ENCODE results near the gene MOG.
A peak's percentile ranks its signal among the peaks of the same experiment; 100 is the strongest.

MOG gene

DNA sequence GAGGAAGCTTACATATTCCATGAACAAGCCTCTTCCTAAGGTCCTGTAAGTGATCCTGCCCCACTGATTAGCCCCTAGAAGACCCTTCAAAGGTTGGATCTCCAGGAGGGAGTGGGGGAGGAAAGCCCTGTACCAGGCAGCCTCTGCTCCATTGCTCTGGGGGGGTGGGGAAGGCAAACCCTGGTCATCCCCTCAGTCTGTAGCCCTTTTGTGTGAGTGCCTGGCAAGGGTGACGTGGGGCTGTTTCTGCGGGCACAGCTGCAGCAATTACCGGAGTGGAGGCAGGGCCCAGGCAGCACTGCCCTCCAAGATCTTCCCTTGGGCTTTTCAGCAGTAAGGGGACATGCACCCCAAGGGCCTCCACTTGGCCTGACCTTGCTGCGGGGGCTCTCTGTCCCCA, at the start of gene MOG:
Gene MOG (plus strand): TSS at position 295 of the 400 bp plus-strand sequence. CDS start 118 bp downstream, outside the sequence.
- no peak for DNase-seq (ENCODE audit: low read depth in 4 of 4, low spot score in 1 of 4)

DNA sequence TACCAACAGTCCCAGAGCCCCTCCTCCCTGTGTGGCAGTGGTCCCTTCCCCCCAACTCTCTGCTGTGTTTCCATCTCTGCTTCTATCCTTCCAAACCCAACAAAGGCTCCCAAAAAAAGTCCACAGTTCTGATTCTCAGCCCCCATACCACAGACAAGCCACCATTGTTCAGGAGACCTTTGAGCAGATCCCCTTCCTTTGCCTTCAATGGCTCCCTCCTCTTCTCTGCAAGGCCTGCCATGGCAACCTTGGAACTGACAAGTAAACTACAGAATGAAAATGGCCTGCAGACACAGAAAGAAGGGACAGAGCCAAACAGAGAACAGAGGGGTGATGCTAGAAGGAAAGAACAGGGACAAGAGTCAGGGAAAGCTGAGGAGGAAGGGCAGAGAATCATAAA, 48.8 kb upstream of the MOG start:
- DNase-seq (ENCODE audit: low read depth in 4 of 4, low spot score in 1 of 4), result no peak

DNA sequence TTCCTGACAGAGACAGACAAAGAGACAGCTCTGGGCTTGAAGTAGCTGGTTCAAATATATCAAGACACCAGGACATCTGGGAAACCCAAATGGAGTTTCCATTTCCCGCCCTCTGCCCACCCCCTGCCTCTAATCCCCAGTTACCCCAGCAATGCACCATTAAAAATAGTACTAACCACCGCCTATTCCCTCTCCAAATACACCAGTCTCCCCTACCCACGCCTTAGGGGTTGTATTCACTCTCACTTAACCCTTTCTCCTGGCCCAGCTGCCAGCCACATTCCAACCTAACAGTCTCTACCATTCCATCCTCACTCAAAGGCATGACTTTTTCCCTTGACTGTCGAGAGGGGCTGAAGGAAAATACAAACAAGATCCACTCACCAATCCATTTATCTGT, 46.4 kb upstream of the MOG start:
- DNase-seq (ENCODE audit: low read depth in 4 of 4, low spot score in 1 of 4), result no peak

DNA sequence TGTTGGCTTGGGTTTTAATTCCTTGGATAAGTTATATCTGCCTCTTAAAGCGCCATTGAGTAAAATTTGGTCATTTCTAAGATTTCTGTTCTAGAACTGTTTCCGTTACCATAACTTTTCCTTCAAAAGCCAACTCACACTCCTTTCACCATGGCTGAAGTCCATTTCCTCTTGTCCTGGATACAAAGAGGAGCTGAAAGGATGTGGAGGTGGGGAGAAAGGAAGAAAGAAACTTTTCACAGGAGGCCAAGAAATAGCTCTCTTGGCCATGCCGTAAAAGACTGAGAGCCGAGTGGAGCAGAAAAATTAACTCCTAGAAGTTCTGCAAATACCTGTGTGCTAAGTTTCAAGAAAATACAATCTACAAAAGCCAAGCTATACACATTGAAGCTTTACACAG, 45.5 kb upstream of the MOG start:
- no peak for DNase-seq (ENCODE audit: low read depth in 4 of 4, low spot score in 1 of 4)

DNA sequence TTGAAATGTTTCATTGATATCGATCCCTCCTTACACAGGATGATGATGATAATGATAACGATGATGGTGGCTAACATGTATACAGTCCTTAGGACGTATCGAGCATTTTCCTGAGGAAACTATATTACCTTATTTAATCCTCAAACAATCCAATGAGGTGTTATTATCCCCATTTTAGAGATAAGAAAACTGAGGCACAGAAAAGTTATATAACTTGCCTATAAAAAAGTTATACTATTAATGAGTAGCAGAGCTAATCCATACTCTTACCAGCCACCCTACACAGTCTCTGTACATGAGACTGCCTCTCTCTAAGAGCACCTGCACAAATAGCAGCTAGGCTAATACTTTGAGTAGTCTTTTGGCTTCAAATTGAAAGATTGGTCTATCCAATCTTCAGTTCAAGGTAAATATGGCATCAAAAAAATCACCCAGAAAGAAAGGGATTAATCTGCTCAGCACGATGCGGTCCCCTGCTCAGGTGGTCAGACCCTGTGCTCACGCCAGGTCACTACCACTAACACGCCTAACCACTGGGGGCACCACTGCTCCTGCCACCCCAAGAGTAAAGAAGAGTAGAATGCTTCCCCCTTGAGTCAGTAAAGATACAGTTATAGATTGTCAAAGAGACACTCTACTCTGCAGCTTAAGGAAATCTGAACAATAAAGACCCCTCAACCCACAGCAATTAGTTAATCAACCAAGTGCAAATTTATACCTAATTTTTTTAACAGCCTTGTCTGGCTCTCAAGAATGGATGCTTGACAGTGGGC, 38.9 kb upstream of the MOG start:
- no peak for DNase-seq (ENCODE audit: low read depth in 4 of 4, low spot score in 1 of 4)

DNA sequence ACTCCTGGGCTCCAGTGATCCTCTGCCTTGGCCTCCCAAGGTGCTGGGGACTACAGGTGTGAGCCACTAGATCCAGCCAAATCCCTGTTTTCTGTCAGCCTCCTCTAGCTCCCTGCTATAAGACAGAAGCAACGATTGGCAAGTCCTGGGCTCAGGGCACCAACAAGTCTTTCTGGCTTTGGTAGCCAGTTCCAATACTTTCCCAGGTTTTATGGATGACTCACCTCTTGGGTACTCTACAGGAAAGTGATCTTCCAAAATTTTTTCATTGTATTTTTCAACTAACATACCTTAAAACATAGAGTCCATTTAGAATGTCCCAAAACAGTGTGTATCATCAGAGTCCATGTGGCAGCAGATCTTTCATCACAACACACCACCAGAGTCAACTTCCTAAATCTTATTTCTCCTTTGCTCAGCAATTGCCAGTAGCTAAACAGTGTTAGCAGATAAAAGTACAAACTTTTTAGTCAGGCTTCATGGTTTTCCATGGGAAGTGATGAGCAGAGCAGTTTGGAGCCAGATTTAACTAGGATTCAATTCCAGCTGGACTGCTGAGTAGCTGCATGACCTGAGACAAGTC, 37.2 kb upstream of the MOG start:
- DNase-seq (ENCODE audit: low read depth in 4 of 4, low spot score in 1 of 4), result no peak

DNA sequence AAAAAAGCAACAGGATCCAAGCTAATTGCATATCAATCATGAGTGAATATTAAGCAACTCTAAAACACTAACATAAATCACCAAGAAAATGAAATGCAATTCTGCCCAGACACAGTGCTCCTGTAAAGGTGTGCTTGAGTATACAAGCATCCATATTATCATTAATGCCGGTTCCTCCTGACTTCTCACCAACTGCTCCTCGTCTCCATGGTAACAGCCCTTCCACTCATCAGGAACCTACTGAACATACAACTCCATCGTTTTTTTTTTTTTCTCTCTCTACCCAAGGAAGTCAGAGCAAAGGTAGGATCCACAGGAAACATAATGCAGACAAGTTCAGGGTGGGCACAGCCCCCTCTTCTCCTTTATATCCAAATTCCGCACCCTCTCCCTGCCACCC, 36.3 kb upstream of the MOG start:
- DNase-seq (ENCODE audit: low read depth in 4 of 4, low spot score in 1 of 4), result no peak

DNA sequence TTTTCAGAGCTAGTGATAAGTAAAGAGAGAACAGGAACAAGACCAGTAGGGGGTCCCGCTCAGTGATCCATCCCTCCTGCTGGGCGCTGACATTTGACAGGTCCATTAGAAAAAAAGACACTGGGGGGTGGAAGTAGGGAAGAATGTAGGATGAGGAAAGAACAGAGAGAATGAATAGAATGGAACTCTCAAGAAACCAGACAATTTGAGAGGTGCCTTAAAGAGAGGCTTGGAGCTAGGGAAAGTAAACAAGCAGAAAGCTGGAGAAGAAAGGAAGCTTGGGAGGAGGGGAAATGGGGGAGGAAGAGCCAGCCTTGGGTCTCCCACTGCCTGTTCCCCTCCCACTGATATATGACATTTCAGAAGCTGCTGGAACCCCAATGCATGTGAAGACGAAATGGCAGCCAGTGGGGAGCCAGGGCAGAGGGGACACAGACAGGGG, 32.4 kb upstream of the MOG start:
- DNase-seq (ENCODE audit: low read depth in 4 of 4, low spot score in 1 of 4), result no peak

DNA sequence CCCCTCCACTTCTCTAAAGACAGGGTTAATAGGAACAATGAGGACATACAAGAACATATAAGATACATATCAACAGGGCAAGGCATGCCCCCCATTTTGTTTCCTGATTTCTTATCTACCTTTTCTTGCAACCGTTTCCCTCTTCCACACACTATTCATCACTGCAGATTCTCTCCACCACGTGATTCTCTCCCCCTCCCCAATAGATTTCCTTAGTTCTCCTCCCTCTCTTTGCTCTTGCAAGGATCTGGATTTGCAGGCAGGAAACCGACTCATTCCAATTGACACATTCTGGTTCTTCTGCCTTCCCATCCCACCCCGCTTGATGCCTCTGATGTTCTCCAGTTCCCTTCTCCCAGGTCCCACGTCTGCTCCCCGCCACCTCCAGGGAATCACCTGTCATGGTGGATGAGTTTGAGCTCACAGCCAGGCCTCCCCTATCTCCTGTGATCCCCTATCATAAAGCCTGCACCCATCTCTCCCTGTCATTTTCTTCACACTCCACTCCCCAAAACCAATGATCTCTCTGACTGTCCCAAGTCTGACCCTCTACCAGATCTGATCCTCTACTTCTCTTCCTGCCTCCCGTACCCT, 31.5 kb upstream of the MOG start:
- no peak for DNase-seq (ENCODE audit: low read depth in 4 of 4, low spot score in 1 of 4)

DNA sequence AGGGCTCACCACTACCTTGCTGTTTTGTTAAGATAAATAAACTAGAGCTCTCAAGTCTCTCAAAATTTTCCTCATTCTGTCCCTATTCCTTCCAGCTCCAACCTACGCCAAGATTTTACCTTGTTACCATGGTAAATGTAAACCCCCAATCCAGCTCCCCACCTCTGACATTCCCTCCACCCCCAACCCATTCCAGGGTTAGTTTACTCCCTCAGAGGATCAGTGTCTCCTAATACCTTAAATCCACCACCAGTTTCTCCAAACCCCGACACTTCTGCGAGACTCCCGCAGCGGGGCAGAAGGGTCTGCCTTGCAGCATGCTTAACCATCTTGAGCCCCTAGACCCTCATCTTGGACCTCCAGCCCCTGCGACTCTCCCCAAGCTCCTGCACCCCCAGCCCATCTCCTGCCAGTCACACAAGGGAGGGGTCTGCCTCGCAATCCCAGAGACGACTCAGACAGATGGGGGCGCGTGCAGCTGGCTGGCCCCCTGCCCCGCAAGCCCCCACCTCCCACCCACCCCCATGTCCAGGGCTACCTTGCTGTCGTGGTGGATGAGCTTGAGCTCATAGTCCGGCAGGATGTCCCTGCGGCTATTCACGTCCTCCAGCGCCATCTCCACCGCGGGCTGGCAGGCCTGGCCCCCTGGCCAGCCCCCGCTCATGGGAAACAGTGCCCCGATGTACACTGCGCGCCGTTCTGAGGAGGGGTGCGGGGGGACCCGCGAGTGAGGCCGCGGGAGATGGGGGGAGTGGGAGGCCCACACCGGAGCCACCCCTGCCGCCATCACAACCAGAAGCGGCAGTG, 29.7 kb upstream of the MOG start:
- no peak for DNase-seq (ENCODE audit: low read depth in 4 of 4, low spot score in 1 of 4)

DNA sequence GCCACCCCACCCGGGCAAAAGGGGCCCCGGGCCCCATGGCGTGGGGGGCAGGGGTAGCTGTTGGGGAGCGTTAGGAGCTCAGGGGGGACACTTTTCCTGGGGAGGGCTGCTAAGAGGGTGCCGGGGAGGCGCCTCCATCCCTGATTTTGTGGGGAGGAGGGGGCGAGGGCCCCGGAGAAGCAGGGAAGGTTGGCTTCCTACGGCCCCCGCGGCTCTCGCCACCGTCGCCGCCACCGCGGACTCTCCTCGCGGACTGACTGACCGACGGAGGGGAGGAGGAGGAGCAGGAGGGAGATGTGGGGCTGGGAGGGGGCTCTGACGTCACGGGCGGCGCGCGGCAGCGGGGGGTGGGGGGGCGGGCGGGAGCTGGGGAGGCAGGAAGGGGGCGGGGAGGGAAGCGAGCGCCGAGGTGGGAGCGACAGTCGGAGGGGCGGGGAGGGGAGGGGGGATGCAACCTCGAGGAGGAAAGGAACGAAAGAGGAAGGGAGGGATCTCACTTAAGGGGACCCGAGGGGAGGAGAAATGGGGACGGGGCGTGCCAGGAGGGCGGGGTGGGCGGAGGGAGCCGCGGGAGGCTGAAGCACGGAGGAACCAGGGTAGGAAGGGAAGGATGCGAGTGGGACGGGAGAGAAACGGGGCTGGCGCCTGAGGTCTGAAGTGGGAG, 29.0 kb upstream of the MOG start:
- peak in 3 of 4 experiments; percentile 26 to 36 (median 34) for DNase-seq (ENCODE audit: low read depth in 4 of 4, low spot score in 1 of 4)

DNA sequence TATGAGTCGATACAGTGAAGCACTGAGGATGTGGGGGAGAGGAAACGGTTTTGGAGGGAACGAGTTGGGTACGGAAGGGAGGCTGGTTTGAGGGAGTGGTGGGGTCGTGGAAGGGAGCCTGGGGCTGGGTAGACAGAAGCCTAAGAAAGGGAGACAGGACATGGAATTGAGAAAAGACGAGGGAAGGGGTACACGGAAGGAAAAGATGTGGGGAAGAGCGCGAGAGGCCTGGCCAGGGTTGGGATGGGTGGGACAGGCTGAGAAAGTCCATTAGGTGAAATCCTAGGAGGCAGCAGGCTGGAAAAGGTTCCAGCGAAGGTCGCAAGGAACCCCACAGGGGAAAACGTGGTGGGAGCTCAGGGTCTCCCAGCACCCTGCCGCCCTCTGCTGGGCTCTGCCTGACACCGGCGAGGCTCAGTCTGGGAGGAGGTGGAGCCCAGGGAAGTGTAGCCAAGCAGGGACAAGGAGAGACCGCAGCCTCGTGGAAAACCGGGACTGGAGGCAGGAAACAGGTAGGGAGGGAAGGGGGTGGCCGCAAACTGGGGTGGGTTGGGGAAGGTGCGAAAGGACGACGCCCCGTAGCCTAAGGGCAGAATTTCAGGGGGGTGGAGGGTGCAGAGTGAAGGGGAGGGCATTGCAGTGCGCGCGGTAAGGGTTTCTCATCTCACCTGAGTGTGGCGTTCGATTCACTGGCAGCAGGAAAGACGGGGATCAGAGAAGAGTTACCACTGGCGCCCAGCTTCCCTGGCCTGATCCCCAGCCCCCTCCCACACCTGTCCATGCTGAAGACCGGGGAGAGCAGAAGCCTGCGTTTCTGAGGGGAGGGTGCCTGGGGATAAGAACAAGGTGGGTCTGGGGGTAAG, 28.2 kb upstream of the MOG start:
- DNase-seq (ENCODE audit: low read depth in 4 of 4, low spot score in 1 of 4), result peak in 3 of 4 experiments; percentile 40 to 55 (median 43)

DNA sequence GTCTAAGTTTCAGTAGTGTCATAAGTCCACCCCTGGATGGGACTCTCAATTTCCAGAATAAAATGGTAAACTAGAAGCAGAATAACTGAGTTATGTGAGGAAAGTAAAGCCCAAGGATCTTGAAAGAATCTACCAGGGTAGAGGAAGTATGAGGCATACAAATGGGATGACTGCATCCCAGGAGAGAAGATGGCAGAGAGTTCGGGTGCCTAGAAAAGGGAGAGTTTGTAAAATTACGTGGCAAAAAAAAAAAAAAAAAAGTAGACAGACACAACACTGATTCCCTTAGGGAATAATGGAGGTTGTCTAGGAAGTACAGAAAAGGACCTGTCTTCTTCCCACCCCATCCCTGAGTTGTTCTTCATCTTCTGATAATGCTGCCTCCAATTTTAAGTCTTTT, 27.3 kb upstream of the MOG start:
- no peak for DNase-seq (ENCODE audit: low read depth in 4 of 4, low spot score in 1 of 4)

DNA sequence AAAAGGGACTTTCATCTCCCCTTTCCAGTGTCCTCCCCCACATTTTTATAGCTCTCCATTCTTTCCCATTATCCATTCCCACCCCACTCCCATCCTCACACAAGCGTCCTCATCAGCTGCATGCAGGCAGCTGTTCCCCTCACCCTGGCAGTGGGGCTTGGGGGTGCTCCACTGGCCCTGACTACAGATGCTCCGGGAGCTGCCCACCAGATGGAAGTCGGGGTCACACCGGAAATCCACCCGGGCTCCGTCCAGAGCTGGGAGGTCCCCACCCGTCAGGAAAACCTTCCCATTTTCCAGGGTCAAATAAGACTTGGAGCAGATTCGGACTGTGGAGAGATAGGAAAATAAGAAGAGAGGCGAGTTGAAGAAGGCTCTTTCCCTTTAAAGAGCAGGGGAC, 26.6 kb upstream of the MOG start:
- no peak for DNase-seq (ENCODE audit: low read depth in 4 of 4, low spot score in 1 of 4)

DNA sequence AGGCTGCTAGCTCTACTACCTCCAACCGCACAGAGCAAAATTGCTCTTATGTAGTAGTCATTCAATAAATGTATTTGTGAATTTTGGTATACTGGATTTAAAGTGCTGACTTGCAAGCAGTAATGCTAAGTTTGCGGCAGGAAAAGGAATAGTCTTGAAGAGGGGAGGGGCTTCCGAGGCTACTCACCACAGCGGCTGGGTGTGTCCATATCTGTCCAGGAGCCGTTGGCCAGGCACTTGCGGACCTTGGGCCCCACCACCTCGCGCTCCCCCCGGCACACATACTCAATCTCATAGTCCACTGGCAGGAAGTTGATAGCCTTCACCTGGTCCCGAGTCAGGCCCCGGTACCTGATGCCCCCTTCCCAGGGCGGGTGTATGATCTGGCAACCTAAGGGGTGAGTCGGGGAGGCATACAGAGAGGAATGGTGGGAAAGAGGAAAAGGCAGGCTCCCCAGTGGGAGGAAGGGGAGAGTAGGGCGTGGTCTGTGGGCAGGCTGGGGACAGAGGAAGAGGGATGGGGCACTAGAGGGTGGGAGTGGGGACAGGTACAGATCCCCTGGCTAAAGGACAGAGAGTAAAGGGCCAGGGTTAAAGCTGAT, 25.6 kb upstream of the MOG start:
- no peak for DNase-seq (ENCODE audit: low read depth in 4 of 4, low spot score in 1 of 4)

DNA sequence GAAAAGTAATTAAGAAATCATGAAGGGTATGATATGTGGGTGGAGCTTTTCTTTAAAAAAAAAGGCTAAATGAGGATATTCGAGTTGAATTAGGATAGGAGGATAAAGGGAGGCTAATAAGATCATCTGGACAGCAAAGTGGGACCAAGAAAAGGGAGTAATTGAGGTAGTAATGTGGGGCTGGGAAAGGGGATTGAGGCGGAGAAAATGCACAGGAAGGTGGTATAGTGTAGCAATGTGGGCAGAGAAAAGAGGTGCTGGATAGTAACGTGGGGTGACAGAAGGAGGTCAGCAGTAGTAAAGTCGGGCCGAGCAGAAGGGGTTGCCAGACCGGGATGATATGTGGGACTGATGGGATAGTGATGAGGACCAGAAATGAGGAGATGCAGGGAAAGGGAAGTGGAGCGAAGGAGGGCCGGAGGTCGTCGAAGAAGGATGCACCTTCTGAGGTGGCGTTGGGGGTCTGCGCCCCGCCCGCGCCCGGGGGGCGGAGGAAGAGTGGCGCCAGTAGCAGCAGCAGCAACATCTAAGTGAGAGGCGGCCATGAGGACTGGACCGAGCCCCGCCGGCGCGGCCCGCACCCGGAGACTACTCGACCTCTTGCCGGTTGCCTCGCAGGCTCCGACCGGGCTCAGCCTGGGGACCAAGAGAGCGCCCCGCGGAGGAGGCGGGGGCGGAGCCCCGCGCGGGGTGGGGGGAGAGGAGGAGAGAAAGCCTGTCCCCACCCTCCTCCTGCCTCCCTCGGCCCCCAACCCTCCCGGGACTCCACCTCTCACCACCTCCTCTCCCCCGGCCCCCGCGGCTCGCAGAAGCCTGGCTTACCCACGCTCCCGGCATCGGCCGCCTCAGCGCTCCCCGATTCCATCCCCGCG, 24.8 kb upstream of the MOG start:
- peak in 2 of 4 experiments; percentile 27 to 50 for DNase-seq (ENCODE audit: low read depth in 4 of 4, low spot score in 1 of 4)

DNA sequence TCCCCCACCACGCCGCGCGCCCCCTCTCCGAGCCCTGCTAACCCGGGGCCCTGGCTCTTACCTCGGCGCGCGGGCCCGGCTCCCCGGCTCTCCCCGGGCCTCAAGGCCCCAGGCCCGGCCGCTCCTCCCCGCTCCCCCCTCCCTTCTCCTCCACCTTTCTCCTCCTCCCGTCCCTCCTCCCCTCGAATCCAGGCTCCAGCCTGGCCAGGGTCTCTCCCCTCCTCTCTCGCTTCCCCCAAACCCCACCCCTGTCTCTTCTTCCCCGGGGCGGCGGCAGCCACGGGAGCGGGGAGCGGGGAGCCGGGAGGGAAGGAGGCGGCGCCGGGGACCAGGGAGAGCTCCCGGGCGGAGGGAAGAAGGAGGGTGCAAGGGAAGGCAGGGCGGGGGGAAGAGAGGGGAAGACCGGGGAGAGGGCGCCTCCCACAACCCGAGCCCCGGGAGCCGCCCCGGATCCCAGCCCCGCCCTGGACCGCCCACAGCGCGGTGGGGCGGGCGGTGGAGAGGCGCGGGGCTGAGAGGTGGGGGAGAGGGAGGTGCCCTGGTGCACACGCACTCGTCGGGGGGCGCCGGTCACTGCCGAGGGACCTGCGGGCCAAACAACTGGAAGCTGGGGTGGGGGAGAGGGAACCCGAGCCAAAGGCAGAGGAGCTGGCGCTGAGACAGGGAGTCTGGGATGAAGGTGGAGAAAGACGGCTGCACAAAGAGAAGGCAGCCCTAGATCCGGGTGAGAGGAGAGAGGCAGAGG, 23.9 kb upstream of the MOG start, which contains the start of gene GABBR1:
Gene GABBR1 (minus strand): TSS at position 395 of the 745 bp plus-strand sequence. CDS start 798 bp downstream, outside the sequence.
- DNase-seq (ENCODE audit: low read depth in 4 of 4, low spot score in 1 of 4), result peak in 3 of 4 experiments; percentile 49 to 71 (median 51)

DNA sequence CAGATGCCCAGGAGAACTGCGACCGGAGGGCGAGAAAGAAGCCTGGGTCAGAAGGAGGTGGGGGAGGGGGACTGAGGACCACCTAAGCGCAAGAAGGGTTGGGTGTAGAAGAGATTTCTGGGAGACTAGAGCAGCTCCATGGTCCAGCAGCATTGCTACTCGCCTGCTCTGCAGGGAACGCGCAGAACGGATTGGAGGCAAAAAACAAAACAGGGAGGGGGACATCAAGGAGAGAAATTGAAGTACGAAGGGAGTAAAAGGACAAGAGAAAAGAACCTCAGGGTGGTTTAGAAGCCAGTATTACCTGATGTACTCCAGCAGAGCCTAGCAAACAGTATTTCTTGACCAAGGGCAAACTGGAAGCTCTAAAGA, 23.4 kb upstream of the MOG start:
- no peak for DNase-seq (ENCODE audit: low read depth in 4 of 4, low spot score in 1 of 4)
